ENCODE measurements around the gene TPP2.

Gene TPP2

DNA sequence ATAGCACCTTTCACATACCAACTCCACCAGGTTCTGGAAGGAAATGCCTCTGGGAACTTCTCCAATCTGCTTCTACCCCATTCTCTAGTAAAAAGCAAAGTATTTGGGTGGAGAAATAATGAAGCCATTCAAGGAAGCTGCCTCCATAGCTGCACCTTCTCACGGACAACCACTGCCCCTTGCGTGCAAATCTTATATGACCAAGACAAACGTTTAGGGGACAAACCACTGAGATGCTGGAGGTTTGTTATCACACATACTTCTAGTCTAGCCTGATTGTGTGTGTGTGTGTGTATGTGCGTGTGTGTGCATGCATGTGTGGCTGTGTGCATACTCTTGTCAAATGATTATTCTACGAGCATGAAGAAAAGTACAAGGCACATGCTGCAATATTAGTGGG, 104.5 kb downstream of the TPP2 start:
- Histone ChIP-seq H3K9me2 (ENCODE audit: low read depth, low read length) (no peaks in the 10 kb centered on the region), H3K36me3 (ENCODE audit: insufficient read depth, low read length) (no peaks in the 10 kb centered on the region), H3K4me1 (ENCODE audit: insufficient read depth, low read length, severe bottlenecking) (no peaks in the 10 kb centered on the region), H3K4me2 (ENCODE audit: low read length) (no peak overlapping the region), H3K9ac (ENCODE audit: low read length) (no peak overlapping the region), H4K20me1 (ENCODE audit: insufficient read depth, low read length) (no peaks in the 10 kb centered on the region), H3K9me3 (ENCODE audit: low read length) (no peaks in the 10 kb centered on the region), H3K27ac (ENCODE audit: low read depth, low read length, poor library complexity, severe bottlenecking) (no peak overlapping the region), H3K79me2 (ENCODE audit: insufficient read depth, low read length) (no peaks in the 10 kb centered on the region), H3K4me3 (ENCODE audit: low read depth, low read length, poor library complexity, severe bottlenecking) (no peak overlapping the region), H3K27me3 (ENCODE audit: insufficient read depth, low read length) (no peaks in the 10 kb centered on the region; the same call in 1 of the 2 replicates), H3F3A (ENCODE audit: insufficient read depth, low read length) (no peaks in the 10 kb centered on the region), H2AFZ (ENCODE audit: low read length) (no peak overlapping the region)
- no peak for TF ChIP-seq EZH2 (IDR thresholded peaks at IDR 0.05; ENCODE audit: borderline replicate concordance, low read length)
- no peak for TF ChIP-seq CTCF (IDR thresholded peaks at IDR 0.05; ENCODE audit: low read length)

- H3K27me3 ChIP-seq (ENCODE audit: insufficient read depth, low read length), result no peaks in the 10 kb centered on the region; the same call in 1 of the 2 replicates
- no peak overlapping the region for H3K4me2 ChIP-seq (ENCODE audit: low read length)
- no peaks in the 10 kb centered on the region for H4K20me1 ChIP-seq (ENCODE audit: insufficient read depth, low read length)
- H3K4me3 ChIP-seq (ENCODE audit: low read depth, low read length, poor library complexity, severe bottlenecking), result no peak overlapping the region
- no peaks in the 10 kb centered on the region for H3K36me3 ChIP-seq (ENCODE audit: insufficient read depth, low read length)
- H3K27ac ChIP-seq (ENCODE audit: low read depth, low read length, poor library complexity, severe bottlenecking), result no peak overlapping the region
- no peaks in the 10 kb centered on the region for H3F3A ChIP-seq (ENCODE audit: insufficient read depth, low read length)
- H3K9ac ChIP-seq (ENCODE audit: low read length), result no peak overlapping the region
- TF ChIP-seq CTCF (IDR thresholded peaks at IDR 0.05; ENCODE audit: low read length) (no peak), EZH2 (IDR thresholded peaks at IDR 0.05; ENCODE audit: borderline replicate concordance, low read length) (no peak)
- no peaks in the 10 kb centered on the region for H3K79me2 ChIP-seq (ENCODE audit: insufficient read depth, low read length)
- no peaks in the 10 kb centered on the region for H3K9me2 ChIP-seq (ENCODE audit: low read depth, low read length)
- H3K9me3 ChIP-seq (ENCODE audit: low read length), result no peaks in the 10 kb centered on the region
- no peaks in the 10 kb centered on the region for H3K4me1 ChIP-seq (ENCODE audit: insufficient read depth, low read length, severe bottlenecking)
- no peak overlapping the region for H2AFZ ChIP-seq (ENCODE audit: low read length)
Measured at GRCh38 chr13:102702965-102703725, 106.4 kb downstream of the TPP2 start.

GRCh38 chr13:102703726-102704035, 106.9 kb downstream of the TPP2 start:
- Histone ChIP-seq H4K20me1 (ENCODE audit: insufficient read depth, low read length) (no peaks in the 10 kb centered on the region), H3K9me3 (ENCODE audit: low read length) (no peaks in the 10 kb centered on the region), H3K27ac (ENCODE audit: low read depth, low read length, poor library complexity, severe bottlenecking) (no peak overlapping the region), H3K9ac (ENCODE audit: low read length) (no peak overlapping the region), H3K9me2 (ENCODE audit: low read depth, low read length) (no peaks in the 10 kb centered on the region), H3K4me1 (ENCODE audit: insufficient read depth, low read length, severe bottlenecking) (no peaks in the 10 kb centered on the region), H3K36me3 (ENCODE audit: insufficient read depth, low read length) (no peaks in the 10 kb centered on the region), H3K4me2 (ENCODE audit: low read length) (no peak overlapping the region), H2AFZ (ENCODE audit: low read length) (no peak overlapping the region), H3K4me3 (ENCODE audit: low read depth, low read length, poor library complexity, severe bottlenecking) (no peak overlapping the region), H3K79me2 (ENCODE audit: insufficient read depth, low read length) (no peaks in the 10 kb centered on the region), H3K27me3 (ENCODE audit: insufficient read depth, low read length) (no peaks in the 10 kb centered on the region; the same call in 1 of the 2 replicates), H3F3A (ENCODE audit: insufficient read depth, low read length) (no peaks in the 10 kb centered on the region)
- no peak for TF ChIP-seq CTCF (IDR thresholded peaks at IDR 0.05; ENCODE audit: low read length)
- TF ChIP-seq EZH2 (IDR thresholded peaks at IDR 0.05; ENCODE audit: borderline replicate concordance, low read length), result no peak
